Measurements from ENCODE around the gene TACR2.

TACR2 gene

DNA sequence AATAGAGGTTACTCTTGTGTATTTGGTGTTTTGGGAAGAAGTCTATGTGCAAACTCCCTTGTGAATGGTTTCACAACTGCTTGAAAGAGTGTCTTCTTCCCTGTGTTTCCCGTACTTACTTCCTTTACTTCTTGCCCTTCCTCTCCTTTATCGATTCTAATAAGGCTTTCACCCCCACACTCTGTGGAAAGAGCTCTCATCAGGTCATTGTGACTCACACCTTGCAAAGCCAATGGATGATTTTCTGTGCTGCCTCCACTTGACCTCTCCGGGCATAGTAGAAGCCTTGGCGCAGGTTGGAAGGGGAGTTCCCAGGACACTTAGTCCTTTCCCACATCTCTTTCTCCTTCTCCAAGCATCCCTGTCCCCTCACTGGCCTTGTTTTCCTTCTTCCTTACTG lies 28.3 kb upstream of the TACR2 start:
- Histone ChIP-seq H3K9ac (ENCODE audit: low read length) (no peak overlapping the region), H2AFZ (ENCODE audit: low read depth, low read length, severe bottlenecking) (no peak overlapping the region), H3K9me2 (replicated peaks; ENCODE audit: insufficient read depth, low read length) (no peaks in the 10 kb centered on the region), H3K27ac (ENCODE audit: low read depth, low read length) (no peak overlapping the region), H3K79me2 (ENCODE audit: insufficient read depth, low read length) (no peaks in the 10 kb centered on the region), H3K27me3 (ENCODE audit: low read length) (no peaks in the 10 kb centered on the region), H3K36me3 (ENCODE audit: low read length) (no peaks in the 10 kb centered on the region), H3K9me3 (ENCODE audit: insufficient read depth, low read length) (no peaks in the 10 kb centered on the region), H3K4me2 (ENCODE audit: low read depth, low read length, poor library complexity, severe bottlenecking) (no peak overlapping the region), H4K20me1 (ENCODE audit: low read depth, low read length) (no peaks in the 10 kb centered on the region), H3K4me3 (ENCODE audit: insufficient read depth, low read length, poor library complexity, severe bottlenecking) (no peak overlapping the region), H3F3A (ENCODE audit: insufficient read depth) (no peaks in the 10 kb centered on the region)
- TF ChIP-seq CTCF (IDR thresholded peaks at IDR 0.05; ENCODE audit: insufficient read depth, low read length, poor library complexity, severe bottlenecking), result no peak
- TF ChIP-seq EZH2phosphoT487 (conservative IDR thresholded peaks at IDR 0.05; ENCODE audit: low read length), result no peak

GRCh38 chr10:69443354-69443753 lies 26.6 kb upstream of the TACR2 start:
- no peaks in the 10 kb centered on the region for H3K79me2 ChIP-seq (ENCODE audit: insufficient read depth, low read length)
- no peak overlapping the region for H3K9ac ChIP-seq (ENCODE audit: low read length)
- no peak for TF ChIP-seq CTCF (IDR thresholded peaks at IDR 0.05; ENCODE audit: insufficient read depth, low read length, poor library complexity, severe bottlenecking)
- no peaks in the 10 kb centered on the region for H3F3A ChIP-seq (ENCODE audit: insufficient read depth)
- H4K20me1 ChIP-seq (ENCODE audit: low read depth, low read length), result no peaks in the 10 kb centered on the region
- no peaks in the 10 kb centered on the region for H3K9me3 ChIP-seq (ENCODE audit: insufficient read depth, low read length)
- no peak overlapping the region for H3K4me2 ChIP-seq (ENCODE audit: low read depth, low read length, poor library complexity, severe bottlenecking)
- H3K4me3 ChIP-seq (ENCODE audit: insufficient read depth, low read length, poor library complexity, severe bottlenecking), result no peak overlapping the region
- no peak overlapping the region for H3K27ac ChIP-seq (ENCODE audit: low read depth, low read length)
- H3K36me3 ChIP-seq (ENCODE audit: low read length), result no peaks in the 10 kb centered on the region
- H2AFZ ChIP-seq (ENCODE audit: low read depth, low read length, severe bottlenecking), result no peak overlapping the region
- H3K27me3 ChIP-seq (ENCODE audit: low read length), result no peaks in the 10 kb centered on the region
- H3K9me2 ChIP-seq (replicated peaks; ENCODE audit: insufficient read depth, low read length), result no peaks in the 10 kb centered on the region

DNA sequence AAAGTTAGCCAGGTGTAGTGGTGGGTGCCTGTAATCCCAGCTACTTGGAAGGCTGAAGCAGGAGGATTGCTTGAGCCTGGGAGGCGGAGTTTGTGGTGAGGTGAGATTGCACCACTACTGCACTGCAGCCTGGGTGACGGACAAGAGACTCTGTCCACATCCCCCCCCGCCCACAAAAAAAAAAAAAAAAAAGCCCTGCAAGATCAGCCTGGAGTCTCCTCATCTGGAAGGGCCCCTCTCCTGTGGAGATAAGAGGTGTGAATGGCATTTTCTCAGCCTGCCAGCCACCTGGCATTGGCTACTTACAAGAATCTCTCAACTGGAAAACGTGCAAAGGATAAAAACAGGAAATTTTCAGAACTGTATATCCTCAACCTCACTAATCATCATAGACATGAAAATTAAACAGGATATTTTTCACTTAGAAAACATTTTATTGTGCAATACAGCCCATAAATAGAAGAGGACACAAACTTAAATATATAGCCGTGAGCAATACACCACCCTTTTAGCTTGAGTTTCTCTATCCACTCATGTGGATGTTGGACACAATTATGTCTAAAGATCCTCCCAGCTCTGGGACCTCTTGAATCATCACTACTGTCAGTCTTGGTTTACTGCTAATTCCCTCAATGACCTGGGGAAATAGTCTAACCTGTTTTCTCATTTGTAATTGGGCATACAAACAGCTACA lies 23.2 kb upstream of the TACR2 start:
- Histone ChIP-seq H3K27ac (ENCODE audit: low read depth, low read length) (no peak overlapping the region), H3K9ac (ENCODE audit: low read length) (no peak overlapping the region), H2AFZ (ENCODE audit: low read depth, low read length, severe bottlenecking) (no peak overlapping the region), H3F3A (ENCODE audit: insufficient read depth) (no peaks in the 10 kb centered on the region), H3K4me2 (ENCODE audit: low read depth, low read length, poor library complexity, severe bottlenecking) (no peak overlapping the region), H3K27me3 (ENCODE audit: low read length) (no peaks in the 10 kb centered on the region), H3K4me3 (ENCODE audit: insufficient read depth, low read length, poor library complexity, severe bottlenecking) (no peak overlapping the region), H3K36me3 (ENCODE audit: low read length) (no peaks in the 10 kb centered on the region), H4K20me1 (ENCODE audit: low read depth, low read length) (no peaks in the 10 kb centered on the region), H3K9me3 (ENCODE audit: insufficient read depth, low read length) (no peaks in the 10 kb centered on the region), H3K9me2 (replicated peaks; ENCODE audit: insufficient read depth, low read length) (no peaks in the 10 kb centered on the region), H3K79me2 (ENCODE audit: insufficient read depth, low read length) (no peaks in the 10 kb centered on the region)
- TF ChIP-seq EZH2phosphoT487 (conservative IDR thresholded peaks at IDR 0.05; ENCODE audit: low read length) (no peak), CTCF (IDR thresholded peaks at IDR 0.05; ENCODE audit: insufficient read depth, low read length, poor library complexity, severe bottlenecking) (no peak)

All from SU-DHL-6 (cell line).